Bone marrow (tissue), 2 donors: ENCODE measurements around the gene KIR3DL3.
"Not testable (repeated sequence)": the region's sequence is repeated elsewhere in the genome, so short reads cannot be mapped to it uniquely, and the experiment has no call there.

Source experiments
- DNase-seq, 2 donors: peaks; one replicate each; lab custom pipeline; 2025; lab: John Stamatoyannopoulos, UW

Gene KIR3DL3

DNA sequence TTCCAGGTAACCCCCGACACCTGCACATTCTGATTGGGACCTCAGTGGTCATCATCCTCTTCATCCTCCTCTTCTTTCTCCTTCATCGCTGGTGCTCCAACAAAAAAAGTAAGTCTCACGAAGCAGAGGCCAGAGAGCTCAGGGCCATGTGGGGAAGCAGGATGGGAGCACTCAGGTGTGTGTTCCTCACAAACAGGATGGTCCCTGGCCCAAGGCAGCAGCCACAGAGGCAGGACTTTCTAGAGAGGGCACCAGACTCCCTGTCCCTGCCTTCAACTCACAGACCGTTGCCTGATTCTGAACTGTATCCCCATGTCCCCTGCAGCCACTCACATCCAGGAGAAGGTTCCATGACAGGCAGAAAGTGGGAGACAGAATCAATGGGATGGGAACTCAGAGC lies 58.7 kb downstream of the KIR3DL3 start:
- not testable (repeated sequence) for DNase-seq
